Liver (tissue), 3 donors: ENCODE data around the gene ASIC2.

Experiments used
- GABPA ChIP-seq, 2 donors: IDR thresholded peaks in 1 of 2; conservative IDR thresholded peaks in 1 of 2; 2 replicates each; pipeline ENCODE4 v1.6.1; 2016; ENCODE audit warnings: antibody characterized with exemption in 2 of 2, mild to moderate bottlenecking in 1 of 2, moderate library complexity in 1 of 2
- RAD21 ChIP-seq, 2 donors: IDR thresholded peaks; 2 replicates each; pipeline ENCODE4 v1.6.1; 2016; ENCODE audit warnings: antibody characterized with exemption in 2 of 2, mild to moderate bottlenecking in 2 of 2
- REST ChIP-seq: IDR thresholded peaks from 2 replicates; pipeline ENCODE4 v1.6.1; 2016; ENCODE audit warnings: antibody characterized with exemption, mild to moderate bottlenecking
- YY1 ChIP-seq: IDR thresholded peaks from 2 replicates; pipeline ENCODE4 v1.6.1; 2016; ENCODE audit warnings: antibody characterized with exemption, mild to moderate bottlenecking
- ZBTB33 ChIP-seq: IDR thresholded peaks from 2 replicates; pipeline ENCODE4 v1.6.1; 2016; ENCODE audit warnings: antibody characterized with exemption
- TF ChIP-seq, protein P1 (sequence below): fragments of 150-350 bp; IDR thresholded peaks from 2 replicates; pipeline ENCODE4 v1.5.1; 2017; ENCODE audit warnings: improper control_type of control experiment, low read depth, low read length; ENCODE audit not compliant: missing input control
- donor health status: healthy.
- donor health status: healthy.

GRCh38 chr17:33086878-33087277, 206.2 kb downstream of the ASIC2 start:
- TF ChIP-seq, protein P1, sequence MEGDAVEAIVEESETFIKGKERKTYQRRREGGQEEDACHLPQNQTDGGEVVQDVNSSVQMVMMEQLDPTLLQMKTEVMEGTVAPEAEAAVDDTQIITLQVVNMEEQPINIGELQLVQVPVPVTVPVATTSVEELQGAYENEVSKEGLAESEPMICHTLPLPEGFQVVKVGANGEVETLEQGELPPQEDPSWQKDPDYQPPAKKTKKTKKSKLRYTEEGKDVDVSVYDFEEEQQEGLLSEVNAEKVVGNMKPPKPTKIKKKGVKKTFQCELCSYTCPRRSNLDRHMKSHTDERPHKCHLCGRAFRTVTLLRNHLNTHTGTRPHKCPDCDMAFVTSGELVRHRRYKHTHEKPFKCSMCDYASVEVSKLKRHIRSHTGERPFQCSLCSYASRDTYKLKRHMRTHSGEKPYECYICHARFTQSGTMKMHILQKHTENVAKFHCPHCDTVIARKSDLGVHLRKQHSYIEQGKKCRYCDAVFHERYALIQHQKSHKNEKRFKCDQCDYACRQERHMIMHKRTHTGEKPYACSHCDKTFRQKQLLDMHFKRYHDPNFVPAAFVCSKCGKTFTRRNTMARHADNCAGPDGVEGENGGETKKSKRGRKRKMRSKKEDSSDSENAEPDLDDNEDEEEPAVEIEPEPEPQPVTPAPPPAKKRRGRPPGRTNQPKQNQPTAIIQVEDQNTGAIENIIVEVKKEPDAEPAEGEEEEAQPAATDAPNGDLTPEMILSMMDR = no peak
- TF ChIP-seq RAD21 (IDR thresholded peaks at IDR 0.05) = no peak
- no peak for TF ChIP-seq ZBTB33
- TF ChIP-seq YY1 = no peak
- no peak for TF ChIP-seq GABPA (IDR thresholded peaks at IDR 0.05 in 1 of 2, conservative IDR thresholded peaks at IDR 0.05 in 1 of 2)
- TF ChIP-seq REST = no peak
